LNCAP (cell line): ENCODE measurements around the gene TLL2.

ENCODE experiments used
- TF ChIP-seq, protein P1 (sequence below): fragments of 450-650 bp; IDR thresholded peaks from 2 replicates; pipeline ENCODE4 v1.5.1; 2017; ENCODE audit warnings: mild to moderate bottlenecking

TLL2 gene

DNA sequence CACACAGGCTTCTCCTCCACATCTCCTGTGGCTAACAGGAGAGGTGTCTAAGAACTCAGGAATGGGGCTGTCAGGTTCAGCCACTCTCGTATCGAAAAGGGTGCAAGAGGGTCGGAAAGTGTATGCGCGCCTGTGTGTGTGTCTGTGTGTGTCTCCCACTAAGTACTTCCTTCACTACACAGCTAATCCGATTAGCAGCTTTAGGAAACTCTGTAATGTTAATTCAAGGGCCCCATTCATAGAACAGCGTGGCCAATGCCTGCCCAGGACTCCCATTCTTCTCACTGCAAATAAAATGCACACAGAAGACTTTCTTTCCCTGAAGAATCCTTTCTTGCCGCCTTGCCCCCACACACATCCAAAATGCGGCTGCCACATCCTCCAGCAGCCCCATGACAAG, 39.9 kb downstream of the TLL2 start:
- TF ChIP-seq, protein P1, sequence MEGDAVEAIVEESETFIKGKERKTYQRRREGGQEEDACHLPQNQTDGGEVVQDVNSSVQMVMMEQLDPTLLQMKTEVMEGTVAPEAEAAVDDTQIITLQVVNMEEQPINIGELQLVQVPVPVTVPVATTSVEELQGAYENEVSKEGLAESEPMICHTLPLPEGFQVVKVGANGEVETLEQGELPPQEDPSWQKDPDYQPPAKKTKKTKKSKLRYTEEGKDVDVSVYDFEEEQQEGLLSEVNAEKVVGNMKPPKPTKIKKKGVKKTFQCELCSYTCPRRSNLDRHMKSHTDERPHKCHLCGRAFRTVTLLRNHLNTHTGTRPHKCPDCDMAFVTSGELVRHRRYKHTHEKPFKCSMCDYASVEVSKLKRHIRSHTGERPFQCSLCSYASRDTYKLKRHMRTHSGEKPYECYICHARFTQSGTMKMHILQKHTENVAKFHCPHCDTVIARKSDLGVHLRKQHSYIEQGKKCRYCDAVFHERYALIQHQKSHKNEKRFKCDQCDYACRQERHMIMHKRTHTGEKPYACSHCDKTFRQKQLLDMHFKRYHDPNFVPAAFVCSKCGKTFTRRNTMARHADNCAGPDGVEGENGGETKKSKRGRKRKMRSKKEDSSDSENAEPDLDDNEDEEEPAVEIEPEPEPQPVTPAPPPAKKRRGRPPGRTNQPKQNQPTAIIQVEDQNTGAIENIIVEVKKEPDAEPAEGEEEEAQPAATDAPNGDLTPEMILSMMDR: no peak

DNA sequence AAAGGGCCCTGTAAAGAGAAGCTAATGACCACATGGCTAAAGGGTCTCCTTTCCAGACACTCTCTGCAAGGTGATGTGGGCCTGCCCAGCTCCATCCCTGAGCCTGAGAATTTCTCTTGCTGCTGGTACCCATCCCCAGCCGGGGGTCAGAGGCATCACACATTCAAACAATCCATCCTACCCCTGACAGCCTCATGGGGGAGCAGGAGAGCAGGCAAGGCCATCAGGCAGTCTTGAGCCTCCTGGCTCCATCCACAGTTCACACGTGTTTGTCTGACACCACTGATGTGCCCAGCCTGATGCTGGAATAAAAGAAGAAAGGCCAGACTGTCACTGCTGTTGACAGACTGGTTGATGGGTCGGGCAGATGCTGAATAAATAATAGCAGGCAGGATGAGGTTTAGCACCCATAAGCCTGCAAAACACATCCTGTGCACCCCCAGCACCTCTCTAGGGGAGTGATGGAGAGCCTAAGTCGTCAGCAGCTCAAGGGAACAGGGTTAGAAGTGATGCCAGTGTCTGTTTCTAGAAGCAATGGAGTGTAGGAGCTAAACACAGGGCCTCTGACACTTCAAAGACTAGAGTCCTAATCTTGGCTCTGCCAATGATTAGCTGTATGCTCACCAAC, 43.5 kb downstream of the TLL2 start:
- TF ChIP-seq, protein P1: peak; percentile 65

DNA sequence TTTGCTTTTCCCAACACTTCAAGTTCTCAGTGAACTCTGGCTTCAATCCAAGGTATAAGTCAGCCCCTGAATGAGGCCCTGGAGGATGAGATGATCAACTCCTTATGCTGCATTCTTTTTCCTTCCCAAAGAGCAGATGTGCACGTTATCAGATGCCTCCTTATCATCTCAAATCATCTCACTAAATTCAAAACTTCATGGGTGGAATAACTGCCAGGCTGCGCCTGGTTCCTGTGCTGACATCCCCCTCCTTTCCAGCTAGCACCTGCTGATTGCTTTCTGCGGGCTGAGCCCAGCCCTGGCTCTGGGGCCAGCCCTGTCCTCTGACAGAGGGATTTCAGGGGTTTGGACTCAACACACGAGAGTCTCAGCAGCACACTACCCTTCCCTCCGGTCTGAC, 44.9 kb downstream of the TLL2 start:
- TF ChIP-seq, protein P1: no peak

DNA sequence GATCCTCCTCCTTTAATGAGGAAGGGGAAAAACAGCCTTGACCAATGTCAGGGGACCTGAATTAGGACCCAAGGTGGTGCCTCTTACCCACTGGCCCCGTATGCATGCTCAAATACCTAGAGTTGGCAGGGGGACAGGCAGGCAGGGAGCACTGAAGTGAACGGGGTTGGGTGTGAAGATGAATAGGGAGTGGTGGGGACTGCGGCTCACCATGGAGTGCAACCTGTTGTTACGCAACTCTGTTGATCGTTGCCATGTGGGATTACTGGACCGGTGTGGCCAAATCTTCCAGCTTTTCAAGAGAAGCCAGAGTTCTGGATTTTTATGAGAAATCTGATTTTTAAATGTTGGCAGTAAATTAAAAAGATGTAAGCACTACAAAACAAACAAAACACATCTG, 48.1 kb downstream of the TLL2 start:
- TF ChIP-seq, protein P1: no peak

DNA sequence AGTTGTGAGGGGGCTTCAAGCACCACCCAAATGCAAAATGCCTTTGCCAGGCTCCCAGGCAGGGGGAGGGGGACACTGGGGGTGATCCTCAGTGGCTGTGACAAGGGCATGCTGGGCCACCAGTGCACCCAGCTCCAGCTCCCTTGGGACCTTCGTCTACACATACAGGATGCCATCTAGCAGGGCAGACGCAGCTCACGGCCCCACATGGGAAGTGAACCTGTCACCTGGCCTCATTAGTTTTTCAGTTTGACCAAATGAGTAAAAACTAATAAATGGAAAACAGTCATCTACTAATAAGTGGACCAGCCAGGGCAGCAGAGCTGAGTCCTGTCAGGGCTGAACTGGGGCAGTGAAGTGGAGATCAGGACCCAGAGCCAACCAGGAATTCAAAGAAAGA, 50.2 kb downstream of the TLL2 start:
- TF ChIP-seq, protein P1: no peak

DNA sequence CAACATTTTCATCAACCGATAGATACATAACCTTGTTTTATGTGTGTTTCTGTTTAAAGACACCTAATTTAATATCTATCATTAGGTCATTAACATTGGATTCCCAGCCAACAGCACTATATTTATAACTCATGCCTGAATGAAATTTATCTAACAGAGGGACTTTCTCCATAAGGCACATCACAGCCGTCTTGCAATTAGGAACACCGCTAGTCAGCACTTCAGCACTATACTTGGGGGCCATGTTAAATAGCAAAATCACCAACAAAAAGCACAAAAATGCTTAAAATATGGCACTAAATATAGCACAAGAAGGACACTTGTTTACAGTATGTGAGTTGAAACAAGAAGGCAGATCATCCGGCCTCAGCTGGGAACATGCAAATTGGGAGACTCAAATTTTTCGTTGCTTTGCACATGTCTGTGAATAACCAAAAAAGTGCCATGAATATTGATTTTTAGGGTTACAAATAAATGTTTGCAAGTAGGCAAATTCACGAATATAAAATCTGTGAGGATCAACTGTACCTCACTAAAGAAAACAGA, 51.0 kb downstream of the TLL2 start:
- TF ChIP-seq, protein P1: no peak

DNA sequence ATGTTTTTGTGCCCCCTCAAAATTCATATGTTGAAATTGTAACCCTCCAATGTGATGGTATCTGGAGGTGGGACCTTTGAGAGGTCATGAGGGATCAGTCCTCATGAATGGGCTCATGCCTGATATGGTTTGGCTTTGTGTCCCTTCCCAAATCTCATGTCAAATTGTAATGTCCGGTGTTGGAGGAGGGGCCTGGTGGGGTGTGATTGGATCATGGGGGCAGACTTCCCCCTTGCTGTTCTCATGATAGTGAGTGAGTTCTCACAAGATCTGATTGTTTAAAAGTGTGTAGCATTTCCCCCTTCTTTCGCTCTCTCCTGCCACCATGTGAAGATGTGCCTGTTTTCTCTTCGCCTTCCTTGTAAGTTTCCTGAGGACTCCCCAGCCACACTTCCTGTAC, 53.4 kb downstream of the TLL2 start:
- TF ChIP-seq, protein P1: no peak

DNA sequence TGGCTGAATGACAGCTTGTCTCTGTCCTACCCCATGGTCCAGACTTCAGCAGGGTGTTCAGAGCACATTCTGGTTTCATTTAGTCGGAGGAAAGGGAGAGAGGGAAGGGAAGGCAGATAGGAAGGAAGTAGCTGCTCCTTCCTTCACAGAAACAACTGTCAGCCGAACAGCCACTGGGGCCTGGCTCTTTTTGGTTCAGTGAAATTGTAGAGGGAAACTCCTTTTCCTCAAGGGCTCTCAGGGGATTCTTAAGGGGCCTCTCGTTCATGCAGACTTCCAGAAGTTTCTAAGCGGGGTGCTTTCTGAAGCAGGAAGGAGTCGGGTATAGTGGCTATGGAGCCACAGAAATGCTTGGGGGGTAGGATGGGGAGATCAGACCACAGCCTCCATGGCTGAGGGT, 56.4 kb downstream of the TLL2 start:
- TF ChIP-seq, protein P1: no peak
